Motor neuron (in vitro differentiated cells): ENCODE measurements around the gene THOC3. TPM values are rescaled to one million over a fixed set of nuclear protein-coding genes. Genes with fewer than 3 reads are reported as not detected.
"Not testable (repeated sequence)": the region's sequence is repeated elsewhere in the genome, so short reads cannot be mapped to it uniquely, and the experiment has no call there.

ENCODE experiments used
- ATAC-seq, 8 experiments: fragments of 200-7000 bp; cut with Tn5 transposase; replicated peaks in 6 of 8; 2 replicates each; pipeline ENCODE4 v1.8.0; 2021; ENCODE audit warnings: mild to moderate bottlenecking in 8 of 8, moderate library complexity in 8 of 8
- H3K27ac ChIP-seq, 2 donors: fragments of 250-450 bp; sonication (Bioruptor Pico); 2 replicates each; pipeline ENCODE4 v1.9.0; 2021; ENCODE audit warnings: antibody characterized with exemption in 2 of 2, mild to moderate bottlenecking in 2 of 2, moderate library complexity in 1 of 2
- H3K4me1 ChIP-seq, 2 donors: fragments of 250-450 bp; sonication (Bioruptor Pico); replicated peaks in 1 of 2; 2 replicates each; pipeline ENCODE4 v1.6.1; 2021; ENCODE audit warnings: antibody characterized with exemption in 2 of 2, mild to moderate bottlenecking in 2 of 2, moderate library complexity in 1 of 2
- H3K4me3 ChIP-seq, 5 donors: fragments of 250-450 bp; sonication (Bioruptor Pico); 2 replicates each; pipeline ENCODE4 v1.9.0; 2021; ENCODE audit warnings: antibody characterized with exemption in 5 of 5, mild to moderate bottlenecking in 5 of 5, moderate library complexity in 4 of 5
- whole genome bisulfite sequencing, 10 experiments: fragments of 450-650 bp; shearing (Covaris generic); methylation state at CpG; one replicate each; pipeline ENCODE4 v1.0.0; 2022; 5-methylcytosine and 5-hydroxymethylcytosine counted together
- in situ Hi-C, 9 experiments: fragments of 400-800 bp; cut with MboI; loops; one replicate each; pipeline ENCODE4 v1.15.0; 2021; ENCODE audit warnings: low sequenced_read_pairs in 9 of 9, low pct_unique_long_range_greater_than_20kb in 2 of 9; ENCODE audit not compliant: unreplicated experiment in 9 of 9
- total RNA-seq, 8 experiments: library from RNA; unstranded; fragments of 300-600 nt; gene quantifications; 2 replicates each; pipeline versions ENCODE4 v1.2.3 to v1.2.4, GENCODE V29; 2022

Gene THOC3, protein sequence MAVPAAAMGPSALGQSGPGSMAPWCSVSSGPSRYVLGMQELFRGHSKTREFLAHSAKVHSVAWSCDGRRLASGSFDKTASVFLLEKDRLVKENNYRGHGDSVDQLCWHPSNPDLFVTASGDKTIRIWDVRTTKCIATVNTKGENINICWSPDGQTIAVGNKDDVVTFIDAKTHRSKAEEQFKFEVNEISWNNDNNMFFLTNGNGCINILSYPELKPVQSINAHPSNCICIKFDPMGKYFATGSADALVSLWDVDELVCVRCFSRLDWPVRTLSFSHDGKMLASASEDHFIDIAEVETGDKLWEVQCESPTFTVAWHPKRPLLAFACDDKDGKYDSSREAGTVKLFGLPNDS
- total RNA-seq, result 10 to 100 TPM; 23.5 to 69.3 (median 52.4) TPM

- no CpG with 5 or more reads among the region's 67 CpGs for WGBS, 10 experiments
- ATAC-seq, result peak; percentile 93 to 98 (median 98)
- in situ Hi-C loops, H3K4me1 ChIP-seq: not testable (repeated sequence)
- Histone ChIP-seq H3K27ac (peak within 1 kb of the TSS; percentile 92 to 95), H3K4me3 (peak within 1 kb of the TSS; percentile 69 to 100 (median 100))
Measured at GRCh38 chr5:175967471-175968372, at the start of gene THOC3. Gene THOC3 (minus strand): TSS chr5:175968315. CDS start chr5:175968208, 107 bp downstream.

GRCh38 chr5:176017324-176017723, 49.2 kb upstream of the THOC3 start:
- H3K4me3 ChIP-seq, in situ Hi-C loops, H3K4me1 ChIP-seq, H3K27ac ChIP-seq: not testable (repeated sequence)
- WGBS, 10 experiments, result no CpG with 5 or more reads among the region's 4 CpGs
- ATAC-seq, result peak in 1 of 8 experiments; percentile 45

DNA sequence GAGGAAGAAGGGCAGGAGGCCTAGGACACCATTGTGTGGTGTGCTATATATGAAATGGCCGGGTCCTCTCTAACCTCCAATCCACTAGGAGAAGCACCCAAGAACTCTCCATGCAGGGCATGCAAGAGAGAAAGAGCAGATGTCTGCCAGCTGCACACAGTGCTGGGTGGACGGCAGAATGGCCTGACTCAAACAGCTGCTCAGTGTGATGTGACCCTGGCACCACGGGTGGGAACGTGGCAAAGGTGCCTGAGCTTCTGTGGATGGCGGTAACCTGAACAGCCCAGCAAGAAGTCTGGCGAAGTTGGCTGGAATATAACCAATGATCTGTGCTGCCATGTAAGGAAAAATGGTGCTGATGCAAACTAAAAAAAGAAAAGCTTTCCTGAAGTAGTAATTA, 46.2 kb upstream of the THOC3 start:
- in situ Hi-C loops, ATAC-seq: not testable (repeated sequence)

GRCh38 chr5:176011088-176011487, 43.0 kb upstream of the THOC3 start:
- H3K27ac ChIP-seq, ATAC-seq, H3K4me1 ChIP-seq, in situ Hi-C loops, H3K4me3 ChIP-seq: not testable (repeated sequence)
- no CpG with 5 or more reads among the region's 4 CpGs for WGBS, 10 experiments

More for the DNA sequence above, 46.2 kb upstream of the THOC3 start:
- WGBS, 10 experiments, result no CpG with 5 or more reads among the region's 6 CpGs
- H3K27ac ChIP-seq, H3K4me1 ChIP-seq, H3K4me3 ChIP-seq: not testable (repeated sequence)

- WGBS, 10 experiments, result 60 to 70% methylated on average over 1 to 2 of the region's 8 CpGs; no CpG with 5 or more reads in 8 of the 10 experiments
Measured at GRCh38 chr5:176010202-176010601, 42.1 kb upstream of the THOC3 start.

DNA sequence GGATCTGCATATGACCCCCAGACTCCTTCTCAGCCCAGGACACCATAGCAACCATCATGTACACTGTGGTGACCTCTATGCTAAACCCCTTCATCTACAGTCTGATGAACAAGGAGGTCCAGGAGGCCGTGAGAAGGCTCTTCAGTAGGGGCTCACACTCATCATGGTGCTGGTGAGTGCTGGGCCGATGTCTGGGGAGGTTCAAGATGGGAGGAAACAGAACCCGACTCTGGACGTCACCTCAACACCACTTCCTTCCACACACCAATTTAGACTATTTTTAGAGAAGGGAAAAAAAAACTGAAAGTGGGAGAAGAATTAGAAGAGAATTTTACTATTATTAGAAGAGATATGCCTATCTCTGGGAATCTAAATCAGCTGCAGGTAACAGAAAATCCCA, 39.1 kb upstream of the THOC3 start:
- H3K4me1 ChIP-seq, ATAC-seq, in situ Hi-C loops, H3K27ac ChIP-seq, H3K4me3 ChIP-seq: not testable (repeated sequence)
- WGBS, 10 experiments, result no CpG with 5 or more reads among the region's 4 CpGs

More at GRCh38 chr5:176010202-176010601, 42.1 kb upstream of the THOC3 start:
- H3K4me3 ChIP-seq, ATAC-seq, in situ Hi-C loops, H3K27ac ChIP-seq, H3K4me1 ChIP-seq: not testable (repeated sequence)

- WGBS, 10 experiments, result no CpG with 5 or more reads among the region's 13 CpGs
- ATAC-seq, H3K4me3 ChIP-seq, H3K27ac ChIP-seq, in situ Hi-C loops, H3K4me1 ChIP-seq: not testable (repeated sequence)
Measured at GRCh38 chr5:176006819-176007218, 38.7 kb upstream of the THOC3 start.

- H3K4me1 ChIP-seq, H3K27ac ChIP-seq, ATAC-seq, H3K4me3 ChIP-seq, in situ Hi-C loops: not testable (repeated sequence)
- no CpG with 5 or more reads among the region's 6 CpGs for WGBS, 10 experiments
Measured at GRCh38 chr5:175997979-175998378, 29.9 kb upstream of the THOC3 start.

DNA sequence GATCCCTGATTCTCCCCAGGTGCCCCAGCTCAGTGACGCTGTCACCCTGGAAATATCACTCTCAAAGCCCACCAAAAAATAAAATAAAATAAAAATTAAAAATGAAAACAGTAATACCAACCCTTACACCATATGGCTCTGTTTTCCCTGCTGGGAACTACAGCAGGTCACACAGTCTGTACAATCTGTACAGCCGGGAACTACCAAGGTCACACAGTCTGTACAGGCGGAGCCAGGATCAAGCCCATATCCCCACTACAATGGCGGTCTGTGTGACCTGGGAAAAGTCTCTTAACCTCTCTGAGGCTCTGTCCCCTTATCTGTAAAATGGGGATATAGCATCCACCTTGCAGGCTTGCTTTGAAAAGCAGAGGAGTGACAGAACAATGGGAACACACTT, 29.4 kb upstream of the THOC3 start:
- H3K4me1 ChIP-seq, ATAC-seq, in situ Hi-C loops, H3K27ac ChIP-seq, H3K4me3 ChIP-seq: not testable (repeated sequence)
- WGBS, 10 experiments, result no CpG with 5 or more reads among the region's 4 CpGs

DNA sequence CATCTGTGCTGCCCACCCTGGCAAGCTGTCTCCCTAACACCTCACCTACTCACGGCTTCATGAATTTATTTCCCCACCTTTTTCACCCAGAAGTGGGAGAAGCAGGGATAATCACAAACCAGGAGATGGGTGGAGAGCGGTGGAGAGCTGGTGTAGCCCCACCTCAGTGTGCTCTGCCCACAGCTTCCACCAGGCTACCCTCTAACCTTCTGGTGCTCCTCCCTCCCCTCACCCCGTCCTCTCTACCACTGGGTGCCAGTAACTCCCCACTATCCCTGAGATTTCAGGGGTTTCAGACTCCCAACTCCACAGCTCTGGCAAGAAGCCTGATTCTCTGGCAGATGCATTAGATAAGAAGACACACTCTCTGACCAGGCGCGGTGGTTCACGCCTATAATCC, 28.7 kb upstream of the THOC3 start:
- H3K4me1 ChIP-seq, H3K4me3 ChIP-seq, in situ Hi-C loops, H3K27ac ChIP-seq: not testable (repeated sequence)
- ATAC-seq, result peak in 1 of 8 experiments; percentile 31
- no CpG with 5 or more reads among the region's 6 CpGs for WGBS, 10 experiments

- in situ Hi-C loops, H3K27ac ChIP-seq, ATAC-seq, H3K4me3 ChIP-seq, H3K4me1 ChIP-seq: not testable (repeated sequence)
- no CpG with 5 or more reads among the region's 6 CpGs for WGBS, 10 experiments
Measured at GRCh38 chr5:175995506-175995905, 27.4 kb upstream of the THOC3 start.

DNA sequence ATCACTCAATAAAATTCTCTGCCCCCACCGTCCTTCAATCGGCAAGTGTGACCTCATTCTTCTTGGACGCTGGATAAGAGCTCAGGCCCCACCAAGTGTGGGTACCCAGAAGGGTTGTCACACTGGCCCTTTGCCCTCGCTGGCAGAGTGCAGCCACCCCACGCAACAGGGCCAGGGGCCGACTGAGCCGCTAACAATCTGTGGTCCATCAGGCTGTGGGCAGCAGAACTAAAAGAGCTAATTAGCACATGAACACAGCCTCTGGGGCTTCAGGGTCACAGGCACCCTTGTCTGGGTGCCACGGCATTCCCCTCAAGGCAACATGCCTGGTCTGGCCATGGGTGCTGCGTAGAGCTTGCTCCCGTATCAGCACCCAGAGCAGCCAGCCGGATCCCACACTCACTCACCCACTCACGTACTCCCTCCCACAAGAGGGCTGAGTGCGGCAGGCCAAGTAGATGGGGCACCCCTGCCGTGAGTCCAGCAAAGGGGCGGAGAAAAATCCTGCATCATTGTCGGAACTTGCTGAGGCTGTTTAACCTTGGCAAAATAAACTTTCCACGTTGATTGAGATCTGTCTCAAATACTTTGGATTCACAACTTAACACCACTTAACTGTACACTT, 11.4 kb upstream of the THOC3 start:
- H3K4me3 ChIP-seq, H3K4me1 ChIP-seq, H3K27ac ChIP-seq, ATAC-seq, in situ Hi-C loops: not testable (repeated sequence)
- no CpG with 5 or more reads among the region's 17 CpGs for WGBS, 10 experiments

DNA sequence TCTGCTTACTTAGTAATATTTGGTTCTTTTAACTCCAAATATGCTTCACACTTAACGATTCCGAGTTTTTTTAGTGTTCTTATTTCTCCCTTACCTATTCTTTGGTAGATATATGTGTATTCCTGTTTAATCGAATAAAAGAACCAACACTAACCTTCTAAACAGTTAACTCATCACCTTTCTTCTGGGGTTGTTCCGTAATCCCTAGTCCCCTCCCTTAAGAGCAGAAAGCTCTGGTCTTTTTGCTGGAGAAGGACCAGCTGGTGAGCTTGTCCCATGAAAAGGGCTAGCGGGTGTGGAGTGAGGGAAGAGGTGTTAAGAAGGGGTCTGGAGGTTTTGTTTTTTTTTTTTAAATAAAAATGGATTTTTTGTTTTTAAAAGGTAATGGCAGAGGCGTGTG, 266 bp upstream of the THOC3 start:
- peak; percentile 19 to 47 (median 30) for ATAC-seq
- 0% methylated on average over 1 of the region's 6 CpGs; no CpG with 5 or more reads in 9 of the 10 experiments for WGBS, 10 experiments
- H3K4me1 ChIP-seq, in situ Hi-C loops, H3K4me3 ChIP-seq, H3K27ac ChIP-seq: not testable (repeated sequence)
